CD14-positive monocyte (primary cell): Measurements from ENCODE around the gene SART3. TPM values are rescaled to one million over a fixed set of nuclear protein-coding genes. Genes with fewer than 3 reads are reported as not detected.
A peak's percentile ranks its signal among the peaks of the same experiment; 100 is the strongest.

ENCODE experiments used
- DNase-seq, 3 donors: peaks; one replicate each; pipeline ENCODE4 v3.0.0-alpha.2; 2011 to 2022
- H2AFZ ChIP-seq: 2 replicates; pipeline ENCODE4 v1.6.0; 2012; ENCODE audit warnings: mild to moderate bottlenecking, low read depth, low read length, inconsistent platforms; ENCODE audit not compliant: insufficient read depth, poor library complexity, severe bottlenecking
- H3K27ac ChIP-seq, 2 donors: 1 replicate in 1 of 2; 2 replicates in 1 of 2; pipeline ENCODE4 v1.5.1; 2012 to 2013; ENCODE audit warnings: low read length in 2 of 2, control low read depth in 1 of 2, inconsistent platforms in 1 of 2, low read depth in 1 of 2, mild to moderate bottlenecking in 1 of 2
- H3K27me3 ChIP-seq, 2 donors: one replicate each; pipeline versions ENCODE4 v1.6.0 to v1.6.1; 2011 to 2013; ENCODE audit warnings: low read length in 2 of 2; ENCODE audit not compliant: control insufficient read depth in 2 of 2, insufficient read depth in 2 of 2
- H3K36me3 ChIP-seq, 2 donors: replicated peaks in 1 of 2; 1 replicate in 1 of 2; 2 replicates in 1 of 2; pipeline versions ENCODE4 v1.5.1 to v1.6.1; 2012 to 2013; ENCODE audit warnings: low read length in 2 of 2, control low read depth in 1 of 2, inconsistent platforms in 1 of 2, mild to moderate bottlenecking in 1 of 2; ENCODE audit not compliant: insufficient read depth in 2 of 2, control insufficient read depth in 1 of 2
- H3K4me1 ChIP-seq, 2 donors: 1 replicate in 1 of 2; 2 replicates in 1 of 2; pipeline versions ENCODE4 v1.5.1 to v1.6.1; 2012 to 2013; ENCODE audit warnings: low read length in 2 of 2, control low read depth in 1 of 2, inconsistent platforms in 1 of 2, mild to moderate bottlenecking in 1 of 2, moderate library complexity in 1 of 2; ENCODE audit not compliant: insufficient read depth in 2 of 2, control insufficient read depth in 1 of 2
- H3K4me2 ChIP-seq: replicated peaks from 2 replicates; pipeline ENCODE3; 2012; ENCODE audit warnings: low read length, moderate library complexity, mild to moderate bottlenecking; ENCODE audit not compliant: poor library complexity, severe bottlenecking; ENCODE audit errors: extremely low read depth
- H3K4me3 ChIP-seq, 3 experiments: fragments of 200-600 bp in 1 of 3; sonication (generic) in 1 of 3; replicated peaks in 1 of 3; 1 replicate in 2 of 3; 2 replicates in 1 of 3; pipeline ENCODE4 v1.5.1; 2011 to 2013; ENCODE audit warnings: low read length in 3 of 3, mild to moderate bottlenecking in 3 of 3, control low read depth in 2 of 3, low read depth in 2 of 3, inconsistent platforms in 1 of 3, moderate library complexity in 1 of 3
- H3K79me2 ChIP-seq: 2 replicates; pipeline ENCODE4 v1.6.0; 2012; ENCODE audit warnings: mild to moderate bottlenecking, control low read depth, inconsistent platforms, low read length, moderate library complexity; ENCODE audit not compliant: insufficient read depth
- H3K9ac ChIP-seq: 2 replicates; pipeline ENCODE4 v1.6.0; 2017; ENCODE audit warnings: low read length, mild to moderate bottlenecking; ENCODE audit not compliant: insufficient read depth, poor library complexity, severe bottlenecking
- H3K9me3 ChIP-seq, 2 donors: replicated peaks in 1 of 2; 1 replicate in 1 of 2; 2 replicates in 1 of 2; pipeline versions ENCODE4 v1.5.1 to v1.6.1; 2012 to 2013; ENCODE audit warnings: low read length in 2 of 2, control low read depth in 1 of 2; ENCODE audit not compliant: control insufficient read depth in 1 of 2, insufficient read depth in 1 of 2
- H4K20me1 ChIP-seq: 2 replicates; pipeline ENCODE4 v1.6.0; 2012; ENCODE audit warnings: mild to moderate bottlenecking, low read length, control low read depth, moderate library complexity; ENCODE audit not compliant: insufficient read depth
- H3K27ac Mint-ChIP-seq, 7 donors: one replicate each; pipeline ENCODE4 v1.8.0; 2020; ENCODE audit warnings: mild to moderate bottlenecking in 7 of 7, mixed read lengths in 7 of 7, moderate library complexity in 6 of 7, inconsistent platforms in 2 of 7
- H3K27me3 Mint-ChIP-seq, 3 donors: one replicate each; pipeline ENCODE4 v1.8.0; 2021 to 2022; ENCODE audit warnings: low read depth in 3 of 3, mild to moderate bottlenecking in 3 of 3, mixed read lengths in 3 of 3, moderate library complexity in 3 of 3, inconsistent platforms in 1 of 3
- H3K36me3 Mint-ChIP-seq, 2 donors: one replicate each; pipeline ENCODE4 v1.8.0; 2020; ENCODE audit warnings: mixed read lengths in 2 of 2, inconsistent platforms in 1 of 2, mild to moderate bottlenecking in 1 of 2
- H3K4me1 Mint-ChIP-seq: one replicate; pipeline ENCODE4 v1.8.0; 2020; ENCODE audit warnings: mild to moderate bottlenecking, mixed read lengths
- H3K4me3 Mint-ChIP-seq, 2 donors: one replicate each; pipeline ENCODE4 v1.8.0; 2020; ENCODE audit warnings: mild to moderate bottlenecking in 2 of 2, mixed read lengths in 2 of 2, moderate library complexity in 1 of 2
- H3K9me3 Mint-ChIP-seq, 7 donors: one replicate each; pipeline ENCODE4 v1.8.0; 2020 to 2022; ENCODE audit warnings: mixed read lengths in 7 of 7, mild to moderate bottlenecking in 6 of 7, moderate library complexity in 6 of 7, inconsistent platforms in 2 of 7
- CTCF ChIP-seq: fragments of 200-600 bp; IDR thresholded peaks from one replicate; pipeline ENCODE4 v1.8.0; 2022; ENCODE audit warnings: antibody characterized with exemption, mild to moderate bottlenecking
- WGBS: methylation state at CpG from one replicate; pipeline ENCODE4 v1.1.5; 2013; ENCODE audit warnings: missing lambda C conversion rate; ENCODE audit not compliant: insufficient coverage; 5-methylcytosine and 5-hydroxymethylcytosine counted together
- intact Hi-C, 2 donors: fragments of 100-400 bp; cut with micrococcal nuclease; formaldehyde crosslinking; loops; one replicate each; pipeline versions ENCODE4 v1.15.0 to v1.15.1; 2023
- polyA plus RNA-seq, 3 donors: library from polyadenylated mRNA; depleted of rRNA in 1 of 3; unstranded in 2 of 3; stranded (reverse) in 1 of 3; fragments of 300-500 nt in 2 of 3; fragments of >200 nt in 1 of 3; fragmentation: Illumina TruSeq in 2 of 3; gene quantifications; 1 replicate in 2 of 3; 2 replicates in 1 of 3; pipeline ENCODE4 v1.2.3, GENCODE V29; 2012 to 2021

Gene SART3
- polyA plus RNA-seq, 3 donors, result 10.3 to 20.9 (median 20.6) TPM

DNA sequence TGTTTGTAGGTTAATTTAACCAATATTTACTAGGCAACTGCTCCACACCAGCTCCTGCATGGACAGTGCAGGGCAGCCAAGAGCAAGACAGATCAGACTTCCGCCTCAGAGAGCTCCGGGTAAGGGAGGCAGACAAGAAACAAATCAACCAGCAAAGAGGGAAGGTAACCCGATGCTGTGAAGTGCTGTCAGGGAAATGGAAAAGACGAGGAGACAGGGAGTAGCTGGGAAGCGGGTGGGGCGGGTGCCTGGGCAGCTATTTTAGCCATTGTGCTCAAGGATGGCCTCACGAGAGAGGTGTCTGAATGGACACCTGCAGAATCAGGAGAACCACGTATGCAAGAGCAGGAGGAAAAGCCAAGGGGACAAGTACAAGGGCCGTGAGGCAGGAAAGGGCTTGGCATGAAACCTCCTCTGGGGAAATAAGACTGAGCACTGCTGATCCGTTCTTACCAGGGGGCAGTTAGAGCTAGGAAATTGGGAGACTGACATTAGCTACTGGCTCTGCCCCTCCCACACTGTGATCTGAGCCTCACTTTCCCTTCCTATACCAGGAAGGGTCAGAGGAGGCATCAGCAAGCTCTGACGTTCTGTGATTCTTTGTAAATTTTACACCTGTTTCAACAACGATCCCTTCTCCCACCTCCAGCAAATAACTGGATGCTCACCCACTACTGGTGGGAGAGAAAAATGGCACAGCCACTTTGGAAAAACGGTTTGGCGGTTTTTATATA lies 43.4 kb upstream of the SART3 start:
- Histone ChIP-seq H3K79me2 (no peaks in the 10 kb centered on the region), H3K4me1 (no peaks in the 10 kb centered on the region), H4K20me1 (no peaks in the 10 kb centered on the region), H3K9ac (no peak overlapping the region), H3K9me3 (no peaks in the 10 kb centered on the region), H3K4me2 (no peak overlapping the region), H3K27ac (no peak overlapping the region), H2AFZ (no peak overlapping the region), H3K36me3 (no peaks in the 10 kb centered on the region), H3K27me3 (no peaks in the 10 kb centered on the region), H3K4me3 (no peak overlapping the region)
- 80% methylated on average over 9 of the region's 14 CpGs for WGBS
- Mint-ChIP-seq H3K4me3 (no peak overlapping the region), H3K9me3 (peaks cover 0 to 3% (median 0%) of the 10 kb centered on the region in 7 donors), H3K36me3 (no peaks in the 10 kb centered on the region), H3K27ac (peak overlapping the region in 4 of 7 donors; percentile 20 to 51 (median 44)), H3K4me1 (no peaks in the 10 kb centered on the region), H3K27me3 (peaks cover 8 to 13% (median 9%) of the 10 kb centered on the region in 3 donors)
- no peak for TF ChIP-seq CTCF
- DNase-seq, result no peak
- intact Hi-C loops, result no loop called here

DNA sequence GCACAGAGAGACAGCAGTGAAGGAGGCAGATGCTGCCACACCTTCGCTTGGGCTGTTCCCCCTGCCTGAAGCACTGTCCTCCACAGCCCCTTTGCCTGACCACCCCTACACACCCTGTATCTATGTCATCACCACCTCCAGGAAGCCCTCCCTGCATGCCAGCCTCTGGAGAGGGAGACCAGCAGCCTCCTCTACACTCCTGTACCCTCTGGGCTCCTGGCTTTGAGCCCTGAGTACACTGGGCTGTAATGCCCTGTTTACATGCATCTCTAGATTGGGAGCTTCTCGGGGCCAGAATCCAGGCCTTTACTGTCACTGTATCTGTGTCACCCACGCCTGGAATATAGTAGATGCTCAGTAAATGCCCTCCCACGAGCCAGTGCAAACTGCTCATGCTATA lies 42.8 kb upstream of the SART3 start:
- H3K9ac ChIP-seq, result no peak overlapping the region
- intact Hi-C loops, result no loop called here
- no peak overlapping the region for H3K4me2 ChIP-seq
- H2AFZ ChIP-seq, result no peak overlapping the region
- no peaks in the 10 kb centered on the region for H3K27me3 ChIP-seq
- H3K4me1 Mint-ChIP-seq, result no peaks in the 10 kb centered on the region
- no peak overlapping the region for H3K4me3 Mint-ChIP-seq
- H4K20me1 ChIP-seq, result no peaks in the 10 kb centered on the region
- WGBS, result 100% methylated on average over 1 of the region's 4 CpGs
- no peak overlapping the region for H3K4me3 ChIP-seq
- no peaks in the 10 kb centered on the region for H3K36me3 ChIP-seq
- H3K4me1 ChIP-seq, result no peaks in the 10 kb centered on the region
- H3K27ac Mint-ChIP-seq, result peak overlapping the region in 1 of 7 donors; percentile 61
- H3K9me3 Mint-ChIP-seq, result peaks cover 0 to 3% (median 0%) of the 10 kb centered on the region in 7 donors
- H3K36me3 Mint-ChIP-seq, result no peaks in the 10 kb centered on the region
- DNase-seq, result no peak
- no peak overlapping the region for H3K27ac ChIP-seq
- H3K79me2 ChIP-seq, result no peaks in the 10 kb centered on the region
- no peaks in the 10 kb centered on the region for H3K9me3 ChIP-seq
- no peak for TF ChIP-seq CTCF
- peaks cover 4 to 7% (median 6%) of the 10 kb centered on the region in 3 donors for H3K27me3 Mint-ChIP-seq
